ENCODE data around the gene CCL7.

Gene CCL7

GRCh38 chr17:34291721-34292348, 21.8 kb downstream of the CCL7 start:
- DNase-seq, result no peak

DNA sequence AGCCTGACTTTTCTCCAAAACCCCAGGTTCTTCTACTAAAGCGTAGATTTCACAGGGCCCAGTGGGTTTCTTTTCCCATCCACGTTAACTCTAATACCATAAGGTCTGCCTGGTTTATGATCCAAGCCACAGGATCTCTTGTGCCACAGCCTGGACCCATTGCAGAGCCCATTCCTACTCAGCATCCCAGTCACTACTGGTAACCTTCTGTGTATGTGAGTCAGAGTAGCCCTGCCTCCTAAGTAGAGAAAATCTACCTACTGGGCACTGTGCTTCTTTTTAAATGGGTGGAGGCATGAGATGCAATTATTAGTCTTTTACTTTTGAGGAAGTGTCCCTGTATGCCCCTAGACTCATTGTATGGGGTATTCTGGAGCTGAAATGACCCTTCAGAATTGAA, 29.0 kb downstream of the CCL7 start:
- DNase-seq, result no peak

DNA sequence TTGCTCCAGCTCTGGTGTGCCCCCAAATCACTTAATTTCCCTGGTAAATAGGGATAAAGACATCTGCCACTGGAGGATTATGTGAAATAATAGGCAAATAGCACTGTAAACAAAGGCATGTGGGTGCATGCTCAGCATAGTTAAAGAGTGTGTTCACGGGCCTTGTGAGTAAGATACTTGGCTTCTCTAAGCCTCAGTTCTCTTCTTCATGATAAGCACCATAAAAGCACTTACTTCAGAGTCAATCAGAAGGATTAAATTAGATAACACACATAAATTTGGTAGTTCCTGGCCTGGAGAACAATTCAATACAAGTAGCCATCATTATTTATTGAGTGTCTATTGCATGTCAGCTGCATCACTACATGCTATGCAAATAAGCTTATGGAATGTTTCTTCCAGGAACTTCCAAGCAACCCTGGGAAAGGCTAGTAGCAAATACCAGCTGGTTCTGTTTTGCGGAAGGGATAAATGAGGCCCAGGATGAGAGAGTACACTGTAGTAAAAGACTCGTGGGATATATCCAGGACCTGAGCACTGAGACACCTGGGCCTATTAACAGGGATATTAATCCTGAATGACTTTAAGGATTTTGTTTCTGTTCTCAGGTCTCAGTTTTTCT, 30.0 kb downstream of the CCL7 start:
- no peak for DNase-seq

- DNase-seq, result no peak
Observed at GRCh38 chr17:34300652-34301370, 30.8 kb downstream of the CCL7 start.

DNA sequence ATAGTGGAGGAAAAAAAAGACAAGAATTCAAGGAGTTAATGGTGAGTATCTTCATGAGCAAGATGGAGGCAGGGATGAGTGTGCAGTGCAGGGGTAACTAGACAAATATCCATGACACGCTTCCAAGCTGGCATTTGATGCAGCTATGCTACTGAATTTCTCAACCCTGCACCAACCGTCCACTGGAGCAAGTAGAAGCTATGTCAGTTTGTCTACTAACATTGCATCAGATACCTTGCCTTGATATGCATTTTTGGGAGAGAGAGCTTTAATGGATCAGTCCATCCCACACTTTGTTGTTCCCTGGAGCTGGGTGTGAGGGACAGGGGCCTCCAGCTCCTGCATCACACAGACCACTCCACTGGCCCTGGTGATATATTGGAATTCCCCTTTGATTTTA, 32.0 kb downstream of the CCL7 start:
- DNase-seq, result no peak

DNA sequence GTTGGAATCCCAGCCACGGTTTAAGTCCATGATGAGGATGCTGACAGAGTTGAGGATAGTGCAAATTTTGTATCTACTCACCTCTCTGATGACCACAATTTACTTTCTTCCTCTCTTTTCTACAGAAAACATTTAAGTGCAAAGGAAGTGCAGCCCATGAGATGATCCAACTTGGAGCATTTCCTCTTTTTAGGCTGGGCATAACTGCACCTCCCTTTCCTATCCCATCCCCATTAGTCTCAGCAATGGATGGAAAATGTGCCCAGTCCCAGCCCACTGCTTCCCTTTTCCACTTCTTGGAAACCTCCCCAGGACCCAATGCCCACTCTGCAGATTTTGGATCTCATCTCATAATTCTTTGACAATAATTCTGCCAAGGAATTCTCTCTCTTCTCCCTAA, 32.6 kb downstream of the CCL7 start:
- no peak for DNase-seq

GRCh38 chr17:34303606-34304005, 33.6 kb downstream of the CCL7 start:
- no peak for DNase-seq

DNA sequence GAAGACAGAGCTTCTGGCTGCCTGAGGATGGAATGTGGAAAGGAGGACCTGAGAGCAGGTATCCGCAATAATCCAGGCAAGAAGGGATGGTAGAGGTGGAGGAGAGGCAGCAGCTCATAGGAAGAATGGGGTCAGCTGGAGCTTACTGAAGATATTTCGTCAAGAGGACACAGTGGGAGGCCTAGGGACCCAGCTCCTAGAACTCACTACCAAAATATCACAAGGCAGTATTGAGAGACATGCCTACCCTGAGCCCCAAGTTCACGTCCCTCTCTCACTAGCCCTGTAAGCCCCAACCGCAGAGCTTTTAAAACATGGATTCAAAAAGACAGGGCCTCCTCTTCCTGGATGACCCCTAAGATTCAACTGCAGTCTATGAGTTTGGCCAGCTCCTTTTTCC, 35.0 kb downstream of the CCL7 start:
- DNase-seq, result no peak

- DNase-seq, result no peak
Observed at GRCh38 chr17:34305606-34306005, 35.6 kb downstream of the CCL7 start.

GRCh38 chr17:34306466-34306865, 36.4 kb downstream of the CCL7 start:
- no peak for DNase-seq

- DNase-seq, result no peak
Observed at GRCh38 chr17:34307110-34307509, 37.1 kb downstream of the CCL7 start.

GRCh38 chr17:34308371-34308770, 38.4 kb downstream of the CCL7 start:
- no peak for DNase-seq

- no peak for DNase-seq
Observed at GRCh38 chr17:34311291-34311690, 41.3 kb downstream of the CCL7 start.

DNA sequence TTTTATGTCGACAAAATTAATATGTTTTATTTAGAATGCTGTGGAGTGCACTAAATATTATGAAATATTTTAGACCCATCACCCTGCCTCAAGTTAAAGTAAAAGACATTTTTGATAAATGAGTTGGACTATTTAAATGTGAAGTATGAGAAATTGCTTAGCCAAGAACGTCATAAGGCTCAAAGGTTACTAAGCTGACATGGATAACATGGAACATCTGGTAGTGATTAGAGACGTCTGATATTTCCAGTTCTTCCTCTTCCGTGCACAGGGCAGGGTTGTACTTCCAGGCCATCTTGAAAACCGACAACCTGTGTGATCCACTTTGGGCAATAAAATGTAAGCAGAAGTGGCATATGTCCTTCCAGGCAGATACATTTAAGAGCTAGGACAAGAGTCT, 42.1 kb downstream of the CCL7 start:
- no peak for DNase-seq

GRCh38 chr17:34313164-34313563, 43.1 kb downstream of the CCL7 start:
- no peak for DNase-seq

DNA sequence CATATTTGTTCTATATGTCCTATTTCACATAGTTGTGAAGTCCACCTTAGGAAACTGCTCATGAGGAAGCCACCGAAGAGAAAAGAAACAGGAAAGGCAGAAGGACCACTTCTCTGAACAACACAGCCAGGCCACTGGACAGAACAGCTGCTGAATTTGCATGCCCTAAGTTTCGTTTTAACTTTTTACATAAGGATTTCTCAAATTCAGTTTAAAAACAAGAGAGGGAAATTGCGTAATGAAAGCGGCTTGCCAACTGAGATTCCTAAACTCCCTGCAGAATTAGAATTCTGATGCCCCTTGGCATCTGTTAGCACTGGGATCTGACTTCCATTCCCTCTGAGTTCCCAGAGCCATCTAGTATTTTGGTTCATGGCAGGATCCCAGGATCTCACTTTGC, 44.3 kb downstream of the CCL7 start:
- no peak for DNase-seq

GRCh38 chr17:34318474-34318873, 48.5 kb downstream of the CCL7 start:
- no peak for DNase-seq

DNA sequence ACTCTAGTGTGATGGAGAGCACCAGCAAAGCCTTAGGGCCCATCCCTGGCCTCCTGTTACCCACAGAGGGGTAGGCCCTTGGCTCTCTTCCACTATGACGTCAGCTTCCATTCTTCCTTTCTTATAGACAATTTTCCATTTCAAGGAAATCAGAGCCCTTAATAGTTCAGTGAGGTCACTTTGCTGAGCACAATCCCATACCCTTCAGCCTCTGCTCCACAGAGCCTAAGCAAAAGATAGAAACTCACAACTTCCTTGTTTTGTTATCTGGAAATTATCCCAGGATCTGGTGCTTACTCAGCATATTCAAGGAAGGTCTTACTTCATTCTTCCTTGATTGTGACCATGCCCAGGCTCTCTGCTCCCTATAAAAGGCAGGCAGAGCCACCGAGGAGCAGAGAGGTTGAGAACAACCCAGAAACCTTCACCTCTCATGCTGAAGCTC, 49.0 kb downstream of the CCL7 start, which contains the start of gene CCL8:
Gene CCL8 (plus strand): TSS at position 397 of the 445 bp plus-strand sequence. CDS start 67 bp downstream, outside the sequence.
- DNase-seq, result no peak

All from stimulated activated CD4-positive, alpha-beta T cell treated with anti-CD3 and anti-CD28 coated beads, Interleukin-2, amount 100 ng/mL, for 48 hours (primary cell).